K562 (cell line): ENCODE measurements around the gene TIFAB. TPM values are rescaled to one million over a fixed set of nuclear protein-coding genes. Genes with fewer than 3 reads are reported as not detected.

Experiments
- FOXK1 ChIP-seq: sonication (generic); formaldehyde crosslinking; IDR thresholded peaks from 2 replicates; pipeline ENCODE4 v1.8.0; 2022; ENCODE audit warnings: missing genetic modification reagents, mild to moderate bottlenecking, borderline replicate concordance
- HDAC1 ChIP-seq, 2 experiments: fragments of 450-650 bp; IDR thresholded peaks; 2 replicates each; pipeline ENCODE4 v1.6.1; 2016 to 2017; ENCODE audit warnings: inconsistent platforms in 1 of 2, mild to moderate bottlenecking in 1 of 2, moderate library complexity in 1 of 2
- HDGF ChIP-seq: fragments of 450-650 bp; IDR thresholded peaks from 2 replicates; pipeline ENCODE4 v1.6.1; 2016
- KLF16 ChIP-seq: IDR thresholded peaks from 2 replicates; pipeline ENCODE4 v1.6.1; 2016; ENCODE audit warnings: antibody characterized with exemption
- NCOA2 ChIP-seq, 2 experiments: fragments of 450-650 bp; IDR thresholded peaks; 2 replicates each; pipeline ENCODE4 v1.6.1; 2018; ENCODE audit warnings: mild to moderate bottlenecking in 2 of 2, moderate library complexity in 1 of 2; ENCODE audit not compliant: partially characterized antibody in 2 of 2
- NR2F6 ChIP-seq: fragments of 450-650 bp; formaldehyde crosslinking; IDR thresholded peaks from 2 replicates; pipeline ENCODE4 v1.4.0; 2020; ENCODE audit warnings: mild to moderate bottlenecking
- PHB2 ChIP-seq: fragments of 450-650 bp; IDR thresholded peaks from 2 replicates; pipeline ENCODE4 v1.6.1; 2017; ENCODE audit warnings: low read depth
- PHF21A ChIP-seq: fragments of 450-650 bp; IDR thresholded peaks from 2 replicates; pipeline ENCODE4 v1.6.1; 2017; ENCODE audit warnings: low read depth, borderline replicate concordance
- POLR3G ChIP-seq: IDR thresholded peaks from 2 replicates; pipeline ENCODE4 v1.6.1; 2011; ENCODE audit not compliant: insufficient read length, insufficient replicate concordance; ENCODE audit errors: extremely low read depth
- RBM17 ChIP-seq: fragments of 200-400 bp; formaldehyde crosslinking; IDR thresholded peaks from 2 replicates; pipeline ENCODE4 v1.6.1; 2017; ENCODE audit warnings: low read depth, mild to moderate bottlenecking, low read length, borderline replicate concordance
- SMAD2 ChIP-seq: fragments of 150-350 bp; IDR thresholded peaks from 2 replicates; pipeline ENCODE4 v1.6.1; 2014; ENCODE audit warnings: low read depth, mild to moderate bottlenecking, low read length
- SMARCA4 ChIP-seq: fragments of 450-650 bp; IDR thresholded peaks from 2 replicates; pipeline ENCODE4 v1.6.1; 2016
- SMARCC2 ChIP-seq: fragments of 450-650 bp; IDR thresholded peaks from 2 replicates; pipeline ENCODE4 v1.6.1; 2017; ENCODE audit warnings: antibody characterized with exemption, moderate library complexity, mild to moderate bottlenecking, low read depth
- STAT5B ChIP-seq: fragments of 250-450 bp; sonication (Bioruptor Pico); IDR thresholded peaks from 2 replicates; pipeline ENCODE4 v1.8.0; 2021; ENCODE audit warnings: mild to moderate bottlenecking, inconsistent platforms
- ZC3H11A ChIP-seq: IDR thresholded peaks from 2 replicates; pipeline ENCODE4 v1.6.1; 2012; ENCODE audit warnings: low read depth, low read length, improper control_type of control experiment
- ZNF197 ChIP-seq: fragments of 200-800 bp; sonication (Bioruptor generic); IDR thresholded peaks from 2 replicates; pipeline ENCODE4 v1.6.1; 2016; ENCODE audit warnings: low read depth, missing genetic modification characterization, missing compliant biosample characterization
- ZNF589 ChIP-seq: fragments of 200-800 bp; sonication (Bioruptor generic); IDR thresholded peaks from 2 replicates; pipeline ENCODE4 v1.6.1; 2016; ENCODE audit warnings: low read depth, missing genetic modification characterization, missing compliant biosample characterization
- ZSCAN29 ChIP-seq: fragments of 450-650 bp; IDR thresholded peaks from 2 replicates; pipeline ENCODE4 v1.6.1; 2017
- polyA plus RNA-seq, 8 experiments: library from polyadenylated mRNA; depleted of rRNA in 4 of 8; stranded (reverse) in 5 of 8; unstranded in 3 of 8; fragments of >200 nt; fragmentation: Nextera tagmentation in 2 of 8; fragmentation: Illumina TruSeq in 1 of 8; extraction: Ambion mirVana in 2 of 8; extraction: Trizol in 1 of 8; gene quantifications; 2 replicates each; pipeline versions ENCODE4 v1.2.1 to v1.2.3, GENCODE V29; 2011 to 2014; ENCODE audit warnings: inconsistent platforms in 1 of 8, missing spikeins in 1 of 8
- total RNA-seq, 7 experiments: library from RNA; depleted of rRNA in 6 of 7; stranded (reverse); fragments of >200 nt in 6 of 7; fragmentation: Illumina TruSeq in 2 of 7; extraction: Trizol in 2 of 7; gene quantifications; 2 replicates each; pipeline versions ENCODE4 v1.2.1 to v1.2.3, GENCODE V29; 2011 to 2021; ENCODE audit warnings: low replicate concordance in 1 of 7
- TF ChIP-seq, protein P1 (sequence below): fragments of 450-650 bp; IDR thresholded peaks from 2 replicates; pipeline ENCODE4 v1.6.1; 2014; ENCODE audit warnings: low read depth, mild to moderate bottlenecking, moderate library complexity, borderline replicate concordance
- TF ChIP-seq, protein P2 (sequence below): fragments of 250-450 bp; sonication (Bioruptor Pico); IDR thresholded peaks from 2 replicates; pipeline ENCODE4 v1.4.0; 2020; ENCODE audit warnings: mild to moderate bottlenecking, moderate library complexity
- TF ChIP-seq, protein P3 (sequence below): sonication (generic); formaldehyde crosslinking; IDR thresholded peaks from 2 replicates; pipeline ENCODE4 v1.8.0; 2022; ENCODE audit warnings: mild to moderate bottlenecking, missing genetic modification reagents
- TF ChIP-seq, protein P4 (sequence below): fragments of 450-650 bp; IDR thresholded peaks from 2 replicates; pipeline ENCODE4 v1.6.1; 2016; ENCODE audit warnings: missing biosample characterization, missing genetic modification characterization

The TIFAB gene
- total and polyA plus RNA-seq, 9 of the 15 experiments (the other 6 are each of a cell fraction or from before 2014, with no cell fraction given): not detected

DNA sequence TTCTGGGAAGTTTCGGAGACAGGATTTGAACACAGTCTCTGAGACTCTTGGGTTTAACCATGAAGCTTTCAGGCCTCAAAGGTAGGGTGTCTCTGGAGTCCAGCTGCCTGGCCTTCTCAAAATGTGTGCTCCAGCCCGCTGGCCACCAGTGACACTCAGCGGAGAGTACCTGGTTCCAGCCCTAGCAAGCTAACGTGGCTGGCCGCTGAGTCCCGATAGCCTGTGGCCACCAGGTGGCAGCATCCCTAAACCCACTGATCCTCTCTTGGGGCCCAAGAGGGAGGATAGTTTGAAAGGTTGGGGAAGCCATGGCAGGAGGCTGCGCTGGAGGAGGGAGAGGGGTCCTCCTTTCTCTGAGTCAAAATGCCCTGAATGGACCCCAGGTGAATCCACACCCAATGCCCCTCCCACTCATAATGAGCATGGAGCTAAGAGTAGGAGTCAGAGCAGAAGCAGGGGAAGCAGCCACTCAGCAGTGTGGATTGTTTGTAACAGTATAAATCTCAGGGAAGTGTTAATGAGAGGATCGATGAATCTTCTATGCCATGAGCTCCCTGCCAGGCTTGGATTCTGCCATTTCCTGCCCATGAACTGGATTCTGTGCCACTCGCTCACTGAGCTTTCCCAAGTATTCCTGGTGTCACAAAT lies 5.4 kb upstream of the TIFAB start (continued):
- TF ChIP-seq PHF21A (no peak), ZC3H11A (no peak), FOXK1 (CRISPR knock-in tag) (no peak), SMARCA4 (peak; percentile 48; the same call in 1 of the 2 replicates), POLR3G (no peak), ZNF197 (CRISPR knock-in tag) (no peak), KLF16 (peak; percentile 49; the same call in 1 of the 2 replicates), HDGF (no peak), ZSCAN29 (no peak), SMARCC2 (no peak), NCOA2 (IDR thresholded peaks at IDR 0.05; ENCODE audit: partially characterized antibody in 2 of 2) (no peak), NR2F6 (CRISPR knock-in tag) (no peak), RBM17 (no peak), SMAD2 (no peak), PHB2 (no peak), STAT5B (CRISPR knock-in tag) (no peak), ZNF589 (no peak), HDAC1 (IDR thresholded peaks at IDR 0.05) (no peak)
- TF ChIP-seq, protein P1, sequence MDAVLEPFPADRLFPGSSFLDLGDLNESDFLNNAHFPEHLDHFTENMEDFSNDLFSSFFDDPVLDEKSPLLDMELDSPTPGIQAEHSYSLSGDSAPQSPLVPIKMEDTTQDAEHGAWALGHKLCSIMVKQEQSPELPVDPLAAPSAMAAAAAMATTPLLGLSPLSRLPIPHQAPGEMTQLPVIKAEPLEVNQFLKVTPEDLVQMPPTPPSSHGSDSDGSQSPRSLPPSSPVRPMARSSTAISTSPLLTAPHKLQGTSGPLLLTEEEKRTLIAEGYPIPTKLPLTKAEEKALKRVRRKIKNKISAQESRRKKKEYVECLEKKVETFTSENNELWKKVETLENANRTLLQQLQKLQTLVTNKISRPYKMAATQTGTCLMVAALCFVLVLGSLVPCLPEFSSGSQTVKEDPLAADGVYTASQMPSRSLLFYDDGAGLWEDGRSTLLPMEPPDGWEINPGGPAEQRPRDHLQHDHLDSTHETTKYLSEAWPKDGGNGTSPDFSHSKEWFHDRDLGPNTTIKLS: no peak; the same call in 1 of the 2 replicates
- TF ChIP-seq, protein P2, sequence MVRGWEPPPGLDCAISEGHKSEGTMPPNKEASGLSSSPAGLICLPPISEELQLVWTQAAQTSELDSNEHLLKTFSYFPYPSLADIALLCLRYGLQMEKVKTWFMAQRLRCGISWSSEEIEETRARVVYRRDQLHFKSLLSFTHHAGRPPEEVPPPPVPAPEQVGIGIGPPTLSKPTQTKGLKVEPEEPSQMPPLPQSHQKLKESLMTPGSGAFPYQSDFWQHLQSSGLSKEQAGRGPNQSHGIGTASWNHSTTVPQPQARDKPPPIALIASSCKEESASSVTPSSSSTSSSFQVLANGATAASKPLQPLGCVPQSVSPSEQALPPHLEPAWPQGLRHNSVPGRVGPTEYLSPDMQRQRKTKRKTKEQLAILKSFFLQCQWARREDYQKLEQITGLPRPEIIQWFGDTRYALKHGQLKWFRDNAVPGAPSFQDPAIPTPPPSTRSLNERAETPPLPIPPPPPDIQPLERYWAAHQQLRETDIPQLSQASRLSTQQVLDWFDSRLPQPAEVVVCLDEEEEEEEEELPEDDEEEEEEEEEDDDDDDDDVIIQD (CRISPR knock-in tag): no peak
- TF ChIP-seq, protein P3, sequence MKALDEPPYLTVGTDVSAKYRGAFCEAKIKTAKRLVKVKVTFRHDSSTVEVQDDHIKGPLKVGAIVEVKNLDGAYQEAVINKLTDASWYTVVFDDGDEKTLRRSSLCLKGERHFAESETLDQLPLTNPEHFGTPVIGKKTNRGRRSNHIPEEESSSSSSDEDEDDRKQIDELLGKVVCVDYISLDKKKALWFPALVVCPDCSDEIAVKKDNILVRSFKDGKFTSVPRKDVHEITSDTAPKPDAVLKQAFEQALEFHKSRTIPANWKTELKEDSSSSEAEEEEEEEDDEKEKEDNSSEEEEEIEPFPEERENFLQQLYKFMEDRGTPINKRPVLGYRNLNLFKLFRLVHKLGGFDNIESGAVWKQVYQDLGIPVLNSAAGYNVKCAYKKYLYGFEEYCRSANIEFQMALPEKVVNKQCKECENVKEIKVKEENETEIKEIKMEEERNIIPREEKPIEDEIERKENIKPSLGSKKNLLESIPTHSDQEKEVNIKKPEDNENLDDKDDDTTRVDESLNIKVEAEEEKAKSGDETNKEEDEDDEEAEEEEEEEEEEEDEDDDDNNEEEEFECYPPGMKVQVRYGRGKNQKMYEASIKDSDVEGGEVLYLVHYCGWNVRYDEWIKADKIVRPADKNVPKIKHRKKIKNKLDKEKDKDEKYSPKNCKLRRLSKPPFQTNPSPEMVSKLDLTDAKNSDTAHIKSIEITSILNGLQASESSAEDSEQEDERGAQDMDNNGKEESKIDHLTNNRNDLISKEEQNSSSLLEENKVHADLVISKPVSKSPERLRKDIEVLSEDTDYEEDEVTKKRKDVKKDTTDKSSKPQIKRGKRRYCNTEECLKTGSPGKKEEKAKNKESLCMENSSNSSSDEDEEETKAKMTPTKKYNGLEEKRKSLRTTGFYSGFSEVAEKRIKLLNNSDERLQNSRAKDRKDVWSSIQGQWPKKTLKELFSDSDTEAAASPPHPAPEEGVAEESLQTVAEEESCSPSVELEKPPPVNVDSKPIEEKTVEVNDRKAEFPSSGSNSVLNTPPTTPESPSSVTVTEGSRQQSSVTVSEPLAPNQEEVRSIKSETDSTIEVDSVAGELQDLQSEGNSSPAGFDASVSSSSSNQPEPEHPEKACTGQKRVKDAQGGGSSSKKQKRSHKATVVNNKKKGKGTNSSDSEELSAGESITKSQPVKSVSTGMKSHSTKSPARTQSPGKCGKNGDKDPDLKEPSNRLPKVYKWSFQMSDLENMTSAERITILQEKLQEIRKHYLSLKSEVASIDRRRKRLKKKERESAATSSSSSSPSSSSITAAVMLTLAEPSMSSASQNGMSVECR (CRISPR knock-in tag): no peak
- TF ChIP-seq, protein P4, sequence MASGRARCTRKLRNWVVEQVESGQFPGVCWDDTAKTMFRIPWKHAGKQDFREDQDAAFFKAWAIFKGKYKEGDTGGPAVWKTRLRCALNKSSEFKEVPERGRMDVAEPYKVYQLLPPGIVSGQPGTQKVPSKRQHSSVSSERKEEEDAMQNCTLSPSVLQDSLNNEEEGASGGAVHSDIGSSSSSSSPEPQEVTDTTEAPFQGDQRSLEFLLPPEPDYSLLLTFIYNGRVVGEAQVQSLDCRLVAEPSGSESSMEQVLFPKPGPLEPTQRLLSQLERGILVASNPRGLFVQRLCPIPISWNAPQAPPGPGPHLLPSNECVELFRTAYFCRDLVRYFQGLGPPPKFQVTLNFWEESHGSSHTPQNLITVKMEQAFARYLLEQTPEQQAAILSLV: no peak
